NCI-H1417 (cell line): ENCODE measurements around the gene CCDC74B.
"Not testable (repeated sequence)": the region's sequence is repeated elsewhere in the genome, so short reads cannot be mapped to it uniquely, and the experiment has no call there.

Experiments used
- DNase-seq, 3 experiments: peaks; one replicate each; lab custom pipeline; 2025; lab: John Stamatoyannopoulos, UW

The CCDC74B gene

GRCh38 chr2:130145006-130145414, at the start of gene CCDC74B:
TSS of gene CCDC74B (minus strand) at chr2:130145112. CDS start at chr2:130144996, 116 bp downstream.
- DNase-seq = peak; percentile 55 to 75 (median 72)

- not testable (repeated sequence) for DNase-seq
Measured at GRCh38 chr2:130193824-130194223, 48.9 kb upstream of the CCDC74B start.

- DNase-seq = not testable (repeated sequence)
Measured at GRCh38 chr2:130192451-130192850, 47.5 kb upstream of the CCDC74B start.

- not testable (repeated sequence) for DNase-seq
Measured at GRCh38 chr2:130191319-130191718, 46.4 kb upstream of the CCDC74B start.

- peak in 1 of 3 experiments; percentile 3 for DNase-seq
Measured at GRCh38 chr2:130190237-130190636, 45.3 kb upstream of the CCDC74B start.

GRCh38 chr2:130188958-130189357, 44.0 kb upstream of the CCDC74B start:
- not testable (repeated sequence) for DNase-seq

GRCh38 chr2:130187859-130188792, 43.2 kb upstream of the CCDC74B start:
- DNase-seq = not testable (repeated sequence)

GRCh38 chr2:130187268-130187667, 42.4 kb upstream of the CCDC74B start:
- DNase-seq = no peak

GRCh38 chr2:130186391-130186790, 41.5 kb upstream of the CCDC74B start:
- DNase-seq = no peak

GRCh38 chr2:130185896-130186295, 41.0 kb upstream of the CCDC74B start:
- no peak for DNase-seq

GRCh38 chr2:130185436-130185835, 40.5 kb upstream of the CCDC74B start:
- no peak for DNase-seq

GRCh38 chr2:130183512-130184373, 38.8 kb upstream of the CCDC74B start:
- DNase-seq = no peak

- DNase-seq = peak in 2 of 3 experiments; percentile 33 to 35
Measured at GRCh38 chr2:130182826-130183511, 38.1 kb upstream of the CCDC74B start.

- peak; percentile 67 to 92 (median 90) for DNase-seq
Measured at GRCh38 chr2:130181880-130182682, 37.2 kb upstream of the CCDC74B start, which contains the start of gene MZT2B. TSS of gene MZT2B (plus strand) at chr2:130182262. CDS start at chr2:130182283, 21 bp downstream.

GRCh38 chr2:130181325-130181879, 36.5 kb upstream of the CCDC74B start, which contains the start of gene SMPD4:
TSS of gene SMPD4 (minus strand) at chr2:130181602. CDS start at chr2:130176592, 5,010 bp downstream.
- DNase-seq = peak; percentile 91 to 98 (median 94)

GRCh38 chr2:130180404-130181324, 35.8 kb upstream of the CCDC74B start:
- peak in 1 of 3 experiments; percentile 34 for DNase-seq

- DNase-seq = not testable (repeated sequence)
Measured at GRCh38 chr2:130174866-130175265, 30.0 kb upstream of the CCDC74B start.

- DNase-seq = no peak
Measured at GRCh38 chr2:130169896-130170295, 25.0 kb upstream of the CCDC74B start.

GRCh38 chr2:130169163-130169562, 24.3 kb upstream of the CCDC74B start:
- DNase-seq = not testable (repeated sequence)
